MG63 (cell line): ENCODE data around the gene KDM4B. TPM values are rescaled to one million over a fixed set of nuclear protein-coding genes. Genes with fewer than 3 reads are reported as not detected.
"Not testable (repeated sequence)": the region's sequence is repeated elsewhere in the genome, so short reads cannot be mapped to it uniquely, and the experiment has no call there.

Experiments used
- DNase-seq: peaks from one replicate; pipeline ENCODE4 v3.0.0-alpha.2; 2020
- H3K27me3 ChIP-seq: fragments of 250-450 bp; sonication (Bioruptor Pico); 2 replicates; pipeline ENCODE4 v1.5.1; 2020; ENCODE audit warnings: mild to moderate bottlenecking, moderate library complexity
- H3K36me3 ChIP-seq: fragments of 250-450 bp; sonication (Bioruptor Pico); 2 replicates; pipeline ENCODE4 v1.5.1; 2020; ENCODE audit warnings: mild to moderate bottlenecking, moderate library complexity
- H3K4me3 ChIP-seq: fragments of 250-450 bp; sonication (Bioruptor Pico); 2 replicates; pipeline ENCODE4 v1.5.1; 2020; ENCODE audit warnings: mild to moderate bottlenecking, moderate library complexity
- H3K9me3 ChIP-seq: fragments of 250-450 bp; sonication (Bioruptor Pico); 2 replicates; pipeline ENCODE4 v1.5.1; 2020; ENCODE audit warnings: mild to moderate bottlenecking, moderate library complexity
- total RNA-seq: library from RNA; depleted of rRNA; stranded (reverse); fragments of >200 nt; shearing (Covaris generic); gene quantifications from 2 replicates; pipeline ENCODE4 v1.2.3, GENCODE V29; 2014; ENCODE audit warnings: low replicate concordance; rRNA removed

The KDM4B gene
- total RNA-seq, 1 experiment from 2014 or later, result 10.3 TPM

DNA sequence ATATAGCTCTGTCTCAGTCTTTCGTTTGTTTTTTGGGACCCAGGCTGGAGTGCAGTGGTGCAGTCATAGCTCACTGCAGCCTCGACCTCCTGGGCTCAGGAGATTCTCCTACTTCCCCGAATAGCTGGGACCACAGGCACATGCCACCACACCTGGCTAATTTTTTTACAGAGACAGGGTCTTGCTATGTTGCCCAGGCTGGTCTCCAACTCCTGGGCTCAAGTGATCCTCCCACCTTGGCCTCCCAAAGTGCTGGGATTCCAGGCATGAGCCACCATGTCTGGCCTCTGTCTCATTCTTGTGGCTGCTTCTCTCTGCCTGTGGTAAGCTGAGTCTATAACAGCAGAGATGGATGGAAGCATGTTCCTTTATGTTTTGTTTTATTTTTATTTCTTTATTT lies 226.7 kb downstream of the KDM4B start:
- not testable (repeated sequence) for H3K9me3 ChIP-seq, H3K36me3 ChIP-seq, H3K27me3 ChIP-seq, DNase-seq, H3K4me3 ChIP-seq

DNA sequence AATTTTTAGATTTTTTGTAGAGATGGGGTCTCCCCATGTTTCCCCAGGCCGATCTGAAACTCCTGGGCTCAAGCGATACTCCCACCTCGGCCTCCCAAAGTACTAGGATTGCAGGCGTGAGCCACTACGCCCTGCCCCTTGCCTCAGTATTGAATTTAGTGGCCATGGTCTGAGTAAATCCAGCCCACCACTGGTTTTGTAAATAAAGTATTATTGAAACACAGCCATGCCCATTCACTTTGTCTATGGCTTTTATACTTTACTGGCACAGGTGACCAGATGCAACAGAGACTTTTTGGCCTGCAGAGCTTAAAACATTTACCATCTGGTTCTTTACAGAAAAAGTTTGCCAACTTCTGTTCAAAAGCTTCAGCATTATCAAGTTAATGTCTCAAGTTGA lies 227.9 kb downstream of the KDM4B start:
- no peaks in the 10 kb centered on the region for H3K27me3 ChIP-seq
- H3K36me3 ChIP-seq, result no peaks in the 10 kb centered on the region
- H3K4me3 ChIP-seq, result no peak overlapping the region
- no peaks in the 10 kb centered on the region; the same call in 1 of the 2 replicates for H3K9me3 ChIP-seq
- no peak for DNase-seq

GRCh38 chr19:5200844-5201243 lies 231.9 kb downstream of the KDM4B start:
- no peak overlapping the region for H3K4me3 ChIP-seq
- no peaks in the 10 kb centered on the region; the same call in 1 of the 2 replicates for H3K9me3 ChIP-seq
- DNase-seq, result no peak
- no peaks in the 10 kb centered on the region for H3K36me3 ChIP-seq
- H3K27me3 ChIP-seq, result no peaks in the 10 kb centered on the region

GRCh38 chr19:5202553-5202952 lies 233.6 kb downstream of the KDM4B start:
- Histone ChIP-seq H3K27me3 (no peaks in the 10 kb centered on the region), H3K36me3 (no peaks in the 10 kb centered on the region), H3K4me3 (no peak overlapping the region), H3K9me3 (no peaks in the 10 kb centered on the region; the same call in 1 of the 2 replicates)
- DNase-seq, result no peak

Other genes with a start within 250 kb of the KDM4B start
- gene DPP9, start 245.3 kb upstream of the KDM4B start, total RNA-seq, result 16.1 and 17.0 TPM in 2 replicates
- gene FEM1A, start 177.4 kb upstream of the KDM4B start, total RNA-seq, result 7.2 and 9.2 TPM in 2 replicates
- 0.59 and 3.2 TPM in 2 replicates for gene TICAM1, start 137.4 kb upstream of the KDM4B start, total RNA-seq
- gene PLIN3, start 101.4 kb upstream of the KDM4B start, total RNA-seq, result 140 and 291 TPM in 2 replicates
- not detected in 2 replicates for gene ARRDC5, start 66.2 kb upstream of the KDM4B start, total RNA-seq
- gene UHRF1, start 59.6 kb upstream of the KDM4B start, total RNA-seq, result 47.1 and 56.8 TPM in 2 replicates